Measurements from ENCODE around the gene STOX2. TPM values are rescaled to one million over a fixed set of nuclear protein-coding genes. Genes with fewer than 3 reads are reported as not detected.

STOX2 gene
- total RNA-seq, 5 donors from 2014 or later (not counting 1 experiment from before 2014, with no cell fraction given), result 0.22 to 0.50 TPM; not detected in 3

DNA sequence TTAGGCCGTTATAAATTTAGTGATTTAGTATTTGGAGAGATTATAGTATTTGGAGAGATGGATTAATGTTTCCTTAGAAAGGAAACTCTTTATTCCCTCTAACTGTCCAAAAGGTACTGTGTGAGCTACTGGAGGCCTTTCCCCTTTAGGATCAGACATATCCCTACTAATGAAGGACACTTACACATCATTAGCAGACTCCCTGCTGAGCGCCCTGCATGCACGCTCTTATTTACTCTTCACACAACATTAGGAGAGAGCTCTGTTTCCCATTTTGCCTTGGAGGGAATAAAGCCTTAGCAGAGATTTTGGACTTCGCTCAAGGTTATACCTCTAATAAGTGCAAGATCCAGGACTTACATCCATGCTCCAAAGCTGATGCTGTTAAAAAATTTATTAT is 17.8 kb upstream of the STOX2 start:
- H3K27me3 Mint-ChIP-seq, result peaks cover 12 to 19% of the 10 kb centered on the region in 2 donors
- no peaks in the 10 kb centered on the region for H3K4me1 ChIP-seq (ENCODE audit: control insufficient read depth in 1 of 2, extremely low read depth in 1 of 2, insufficient read depth in 2 of 2, low read length in 2 of 2)
- H3K36me3 ChIP-seq (ENCODE audit: control insufficient read depth in 2 of 2, extremely low read depth in 1 of 2, insufficient read depth in 1 of 2, low read length in 1 of 2), result no peaks in the 10 kb centered on the region
- H3K36me3 Mint-ChIP-seq, result no peaks in the 10 kb centered on the region
- DNase-seq (no peak), ATAC-seq (replicated peaks in 1 of 4) (no peak)
- H3K4me3 ChIP-seq (ENCODE audit: control insufficient read depth in 1 of 2, extremely low read depth in 1 of 2, low read length in 1 of 2), result no peak overlapping the region
- ChIA-PET CTCF (no interaction called here), POLR2A (no interaction called here)
- no peak overlapping the region for H3K27ac ChIP-seq (ENCODE audit: low read length)
- no peaks in the 10 kb centered on the region for H3K9me3 Mint-ChIP-seq
- H3K4me1 Mint-ChIP-seq, result no peaks in the 10 kb centered on the region
- no peak overlapping the region for H3K27ac Mint-ChIP-seq
- no peaks in the 10 kb centered on the region for H3K9me3 ChIP-seq
- no CpG with 5 or more reads among the region's 4 CpGs for WGBS (ENCODE audit: insufficient coverage)
- peaks cover 0 to 18% of the 10 kb centered on the region in 2 experiments for H3K27me3 ChIP-seq (replicated peaks in 1 of 2; ENCODE audit: control insufficient read depth in 2 of 2, extremely low read depth in 1 of 2, insufficient read depth in 2 of 2, low read length in 1 of 2)
- H3K4me3 Mint-ChIP-seq, result no peak overlapping the region

GRCh38 chr4:183888564-183888963 is 16.5 kb upstream of the STOX2 start:
- 71% methylated on average over 3 of the region's 5 CpGs for WGBS (ENCODE audit: insufficient coverage)

GRCh38 chr4:183889190-183889589 is 15.9 kb upstream of the STOX2 start:
- ATAC-seq (replicated peaks in 1 of 4), result no peak
- Mint-ChIP-seq H3K4me3 (no peak overlapping the region), H3K36me3 (no peaks in the 10 kb centered on the region), H3K4me1 (no peaks in the 10 kb centered on the region), H3K27ac (no peak overlapping the region), H3K27me3 (peaks cover 12 to 17% of the 10 kb centered on the region in 2 donors), H3K9me3 (no peaks in the 10 kb centered on the region)
- no peaks in the 10 kb centered on the region for H3K9me3 ChIP-seq
- CTCF ChIA-PET, result no interaction called here
- POLR2A ChIA-PET, result no interaction called here
- DNase-seq, result no peak
- H3K27ac ChIP-seq (ENCODE audit: low read length), result no peak overlapping the region
- H3K36me3 ChIP-seq (ENCODE audit: control insufficient read depth in 2 of 2, extremely low read depth in 1 of 2, insufficient read depth in 1 of 2, low read length in 1 of 2), result no peaks in the 10 kb centered on the region
- peaks cover 0 to 18% of the 10 kb centered on the region in 2 experiments for H3K27me3 ChIP-seq (replicated peaks in 1 of 2; ENCODE audit: control insufficient read depth in 2 of 2, extremely low read depth in 1 of 2, insufficient read depth in 2 of 2, low read length in 1 of 2)
- WGBS (ENCODE audit: insufficient coverage), result 82% methylated on average over 2 of the region's 5 CpGs
- H3K4me3 ChIP-seq (ENCODE audit: control insufficient read depth in 1 of 2, extremely low read depth in 1 of 2, low read length in 1 of 2), result no peak overlapping the region
- H3K4me1 ChIP-seq (ENCODE audit: control insufficient read depth in 1 of 2, extremely low read depth in 1 of 2, insufficient read depth in 2 of 2, low read length in 2 of 2), result no peaks in the 10 kb centered on the region

More at GRCh38 chr4:183888564-183888963, 16.5 kb upstream of the STOX2 start:
- Histone ChIP-seq H3K36me3 (ENCODE audit: control insufficient read depth in 2 of 2, extremely low read depth in 1 of 2, insufficient read depth in 1 of 2, low read length in 1 of 2) (no peaks in the 10 kb centered on the region), H3K27ac (ENCODE audit: low read length) (no peak overlapping the region), H3K4me3 (ENCODE audit: control insufficient read depth in 1 of 2, extremely low read depth in 1 of 2, low read length in 1 of 2) (no peak overlapping the region), H3K9me3 (no peaks in the 10 kb centered on the region), H3K4me1 (ENCODE audit: control insufficient read depth in 1 of 2, extremely low read depth in 1 of 2, insufficient read depth in 2 of 2, low read length in 2 of 2) (no peaks in the 10 kb centered on the region), H3K27me3 (replicated peaks in 1 of 2; ENCODE audit: control insufficient read depth in 2 of 2, extremely low read depth in 1 of 2, insufficient read depth in 2 of 2, low read length in 1 of 2) (peaks cover 0 to 18% of the 10 kb centered on the region in 2 experiments)
- Mint-ChIP-seq H3K4me1 (no peaks in the 10 kb centered on the region), H3K4me3 (no peak overlapping the region), H3K9me3 (no peaks in the 10 kb centered on the region), H3K27ac (no peak overlapping the region), H3K36me3 (no peaks in the 10 kb centered on the region), H3K27me3 (peaks cover 12 to 19% of the 10 kb centered on the region in 2 donors)
- DNase-seq, result no peak
- ATAC-seq (replicated peaks in 1 of 4), result no peak
- POLR2A ChIA-PET, result no interaction called here
- CTCF ChIA-PET, result no interaction called here

- no peak overlapping the region for H3K27ac ChIP-seq (ENCODE audit: low read length)
- H3K4me1 ChIP-seq (ENCODE audit: control insufficient read depth in 1 of 2, extremely low read depth in 1 of 2, insufficient read depth in 2 of 2, low read length in 2 of 2), result no peaks in the 10 kb centered on the region
- Mint-ChIP-seq H3K4me3 (no peak overlapping the region), H3K9me3 (peaks cover 5 to 9% (median 5%) of the 10 kb centered on the region in 3 donors), H3K27me3 (peaks cover 6 to 15% of the 10 kb centered on the region in 2 donors), H3K36me3 (no peaks in the 10 kb centered on the region), H3K4me1 (no peaks in the 10 kb centered on the region), H3K27ac (no peak overlapping the region)
- no peaks in the 10 kb centered on the region for H3K27me3 ChIP-seq (replicated peaks in 1 of 2; ENCODE audit: control insufficient read depth in 2 of 2, extremely low read depth in 1 of 2, insufficient read depth in 2 of 2, low read length in 1 of 2)
- ChIA-PET POLR2A (no interaction called here), CTCF (interaction anchor here (0.6 kb wide), 3 partner anchors 10 to 1235 kb away, joined by 5 to 8 read pairs (median 8); no protein-coding TSS in a partner anchor)
- DNase-seq (no peak), ATAC-seq (replicated peaks in 1 of 4) (no peak)
- no peak overlapping the region for H3K4me3 ChIP-seq (ENCODE audit: control insufficient read depth in 1 of 2, extremely low read depth in 1 of 2, low read length in 1 of 2)
- H3K9me3 ChIP-seq, result no peaks in the 10 kb centered on the region
- WGBS (ENCODE audit: insufficient coverage), result no CpG with 5 or more reads among the region's 3 CpGs
- no peaks in the 10 kb centered on the region for H3K36me3 ChIP-seq (ENCODE audit: control insufficient read depth in 2 of 2, extremely low read depth in 1 of 2, insufficient read depth in 1 of 2, low read length in 1 of 2)
Measured at GRCh38 chr4:183897193-183897592, 7.9 kb upstream of the STOX2 start.

GRCh38 chr4:183898456-183898855 is 6.7 kb upstream of the STOX2 start:
- H3K9me3 Mint-ChIP-seq, result peaks cover 5 to 9% (median 5%) of the 10 kb centered on the region in 3 donors
- Histone ChIP-seq H3K9me3 (no peaks in the 10 kb centered on the region), H3K36me3 (ENCODE audit: control insufficient read depth in 2 of 2, extremely low read depth in 1 of 2, insufficient read depth in 1 of 2, low read length in 1 of 2) (no peaks in the 10 kb centered on the region), H3K4me3 (ENCODE audit: control insufficient read depth in 1 of 2, extremely low read depth in 1 of 2, low read length in 1 of 2) (no peak overlapping the region), H3K27ac (ENCODE audit: low read length) (no peak overlapping the region), H3K27me3 (replicated peaks in 1 of 2; ENCODE audit: control insufficient read depth in 2 of 2, extremely low read depth in 1 of 2, insufficient read depth in 2 of 2, low read length in 1 of 2) (peaks cover 0 to 3% of the 10 kb centered on the region in 2 experiments), H3K4me1 (ENCODE audit: control insufficient read depth in 1 of 2, extremely low read depth in 1 of 2, insufficient read depth in 2 of 2, low read length in 2 of 2) (no peaks in the 10 kb centered on the region)
- peaks cover 14 to 27% of the 10 kb centered on the region in 2 donors for H3K27me3 Mint-ChIP-seq
- ChIA-PET POLR2A (no interaction called here), CTCF (no interaction called here)
- no peak for ATAC-seq (replicated peaks in 1 of 4)
- H3K4me1 Mint-ChIP-seq, result no peaks in the 10 kb centered on the region
- no peak overlapping the region for H3K27ac Mint-ChIP-seq
- no peak overlapping the region for H3K4me3 Mint-ChIP-seq
- DNase-seq, result no peak
- no peaks in the 10 kb centered on the region for H3K36me3 Mint-ChIP-seq
- WGBS (ENCODE audit: insufficient coverage), result 87% methylated on average over 5 of the region's 5 CpGs

GRCh38 chr4:183903021-183903760 is 1.9 kb upstream of the STOX2 start:
- no peak for ATAC-seq (replicated peaks in 1 of 4)
- Histone ChIP-seq H3K27me3 (replicated peaks in 1 of 2; ENCODE audit: control insufficient read depth in 2 of 2, extremely low read depth in 1 of 2, insufficient read depth in 2 of 2, low read length in 1 of 2) (peaks cover 8 to 32% of the 10 kb centered on the region in 2 experiments), H3K36me3 (ENCODE audit: control insufficient read depth in 2 of 2, extremely low read depth in 1 of 2, insufficient read depth in 1 of 2, low read length in 1 of 2) (no peaks in the 10 kb centered on the region), H3K4me3 (ENCODE audit: control insufficient read depth in 1 of 2, extremely low read depth in 1 of 2, low read length in 1 of 2) (no peak overlapping the region), H3K27ac (ENCODE audit: low read length) (no peak overlapping the region), H3K4me1 (ENCODE audit: control insufficient read depth in 1 of 2, extremely low read depth in 1 of 2, insufficient read depth in 2 of 2, low read length in 2 of 2) (peaks cover 2 to 19% of the 10 kb centered on the region in 2 experiments), H3K9me3 (no peaks in the 10 kb centered on the region)
- no peak overlapping the region for H3K27ac Mint-ChIP-seq
- peaks cover 4 to 9% (median 5%) of the 10 kb centered on the region in 3 donors for H3K9me3 Mint-ChIP-seq
- WGBS (ENCODE audit: insufficient coverage), result 86% methylated on average over 5 of the region's 6 CpGs
- H3K27me3 Mint-ChIP-seq, result peaks cover 43 to 47% of the 10 kb centered on the region in 2 donors
- H3K36me3 Mint-ChIP-seq, result no peaks in the 10 kb centered on the region
- peaks cover 6 to 8% (median 7%) of the 10 kb centered on the region in 3 donors for H3K4me1 Mint-ChIP-seq
- no peak overlapping the region for H3K4me3 Mint-ChIP-seq
- ChIA-PET CTCF (no interaction called here), POLR2A (no interaction called here)
- DNase-seq, result no peak

All from T-cell (primary cell).